K562 (cell line): ENCODE results near the gene ZNF668. TPM values are rescaled to one million over a fixed set of nuclear protein-coding genes. Genes with fewer than 3 reads are reported as not detected.

Source experiments
- AFF4 ChIP-seq: sonication (generic); formaldehyde crosslinking; IDR thresholded peaks from 2 replicates; pipeline ENCODE4 v1.8.0; 2023; ENCODE audit warnings: mild to moderate bottlenecking, missing genetic modification reagents
- ETV1 ChIP-seq: fragments of 450-650 bp; conservative IDR thresholded peaks from 2 replicates; pipeline ENCODE4 v1.6.1; 2016; ENCODE audit warnings: missing genetic modification characterization, control low read depth, low read depth, missing compliant biosample characterization
- GTF2F1 ChIP-seq: IDR thresholded peaks from 2 replicates; pipeline ENCODE4 v1.6.1; 2011; ENCODE audit warnings: low read depth, low read length, improper control_type of control experiment
- KDM2B ChIP-seq: fragments of 250-450 bp; sonication (Bioruptor Pico); IDR thresholded peaks from 2 replicates; pipeline ENCODE4 v1.8.0; 2021; ENCODE audit warnings: mild to moderate bottlenecking, moderate library complexity
- NBN ChIP-seq: fragments of 450-650 bp; IDR thresholded peaks from 2 replicates; pipeline ENCODE4 v1.6.1; 2016; ENCODE audit warnings: low read depth, mild to moderate bottlenecking
- PRMT5 ChIP-seq: sonication (generic); formaldehyde crosslinking; IDR thresholded peaks from 2 replicates; pipeline ENCODE4 v1.5.0; 2020; ENCODE audit warnings: missing genetic modification reagents
- RBBP5 ChIP-seq: fragments of 200-600 bp; sonication (generic); IDR thresholded peaks from 2 replicates; pipeline ENCODE4 v1.6.1; 2012; ENCODE audit warnings: borderline replicate concordance, mild to moderate bottlenecking, low read length, control low read depth, inconsistent platforms; ENCODE audit not compliant: insufficient read depth, poor library complexity, severe bottlenecking
- SMAD2 ChIP-seq: fragments of 150-350 bp; IDR thresholded peaks from 2 replicates; pipeline ENCODE4 v1.6.1; 2014; ENCODE audit warnings: low read depth, mild to moderate bottlenecking, low read length
- ZBTB5 ChIP-seq: fragments of 450-650 bp; IDR thresholded peaks from 2 replicates; pipeline ENCODE4 v1.6.1; 2017; ENCODE audit warnings: antibody characterized with exemption
- ZNF224 ChIP-seq: sonication (generic); formaldehyde crosslinking; IDR thresholded peaks from 2 replicates; pipeline ENCODE4 v1.8.0; 2022; ENCODE audit warnings: mild to moderate bottlenecking, missing genetic modification reagents
- ZNF408 ChIP-seq: fragments of 250-450 bp; sonication (Bioruptor Pico); IDR thresholded peaks from 2 replicates; pipeline ENCODE4 v1.4.0; 2020; ENCODE audit warnings: low read depth, mild to moderate bottlenecking, moderate library complexity
- ZNF445 ChIP-seq: fragments of 250-450 bp; sonication (Bioruptor Pico); IDR thresholded peaks from 2 replicates; pipeline ENCODE4 v1.4.0; 2020; ENCODE audit warnings: low read depth, mild to moderate bottlenecking, moderate library complexity
- ZNF507 ChIP-seq: conservative IDR thresholded peaks from 2 replicates; pipeline ENCODE4 v1.6.1; 2017; ENCODE audit warnings: missing genetic modification characterization, missing compliant biosample characterization
- ZNF644 ChIP-seq: fragments of 200-800 bp; sonication (Bioruptor generic); IDR thresholded peaks from 2 replicates; pipeline ENCODE4 v1.6.1; 2016; ENCODE audit warnings: low read depth, missing genetic modification characterization, missing compliant biosample characterization
- ZNF740 ChIP-seq, 3 experiments: fragments of 200-800 bp in 1 of 3; sonication (Bioruptor generic) in 1 of 3; sonication (generic) in 1 of 3; formaldehyde crosslinking in 1 of 3; IDR thresholded peaks; 2 replicates each; pipeline versions ENCODE4 v1.6.1 to v1.8.0; 2016 to 2022; ENCODE audit warnings: mild to moderate bottlenecking in 2 of 3, missing compliant biosample characterization in 2 of 3, missing genetic modification characterization in 2 of 3, missing genetic modification reagents in 1 of 3
- ZNF766 ChIP-seq: fragments of 200-800 bp; sonication (Bioruptor generic); conservative IDR thresholded peaks from 2 replicates; pipeline ENCODE4 v1.6.1; 2016; ENCODE audit warnings: missing genetic modification characterization, missing compliant biosample characterization
- polyA plus RNA-seq, 8 experiments: library from polyadenylated mRNA; depleted of rRNA in 4 of 8; stranded (reverse) in 5 of 8; unstranded in 3 of 8; fragments of >200 nt; fragmentation: Nextera tagmentation in 2 of 8; fragmentation: Illumina TruSeq in 1 of 8; extraction: Ambion mirVana in 2 of 8; extraction: Trizol in 1 of 8; gene quantifications; 2 replicates each; pipeline versions ENCODE4 v1.2.1 to v1.2.3, GENCODE V29; 2011 to 2014; ENCODE audit warnings: inconsistent platforms in 1 of 8, missing spikeins in 1 of 8
- total RNA-seq, 7 experiments: library from RNA; depleted of rRNA in 6 of 7; stranded (reverse); fragments of >200 nt in 6 of 7; fragmentation: Illumina TruSeq in 2 of 7; extraction: Trizol in 2 of 7; gene quantifications; 2 replicates each; pipeline versions ENCODE4 v1.2.1 to v1.2.3, GENCODE V29; 2011 to 2021; ENCODE audit warnings: low replicate concordance in 1 of 7
- TF ChIP-seq, protein P1 (sequence below): fragments of 250-450 bp; sonication (Bioruptor Pico); IDR thresholded peaks from 2 replicates; pipeline ENCODE4 v1.5.0; 2020; ENCODE audit warnings: mild to moderate bottlenecking, borderline replicate concordance

Gene ZNF668
- total and polyA plus RNA-seq, 9 of the 15 experiments (the other 6 are each of a cell fraction or from before 2014, with no cell fraction given): 0.04 to 15.3 (median 3.8) TPM; not detected in 1

- peak; percentile 12; the same call in 1 of the 2 replicates for TF ChIP-seq KDM2B (CRISPR knock-in tag)
- TF ChIP-seq ZNF644: peak; percentile 64; the same call in 1 of the 2 replicates
- no peak for TF ChIP-seq ZNF740 (CRISPR knock-in tag; IDR thresholded peaks at IDR 0.05)
- no peak for TF ChIP-seq ZNF740 (tag; IDR thresholded peaks at IDR 0.05)
- peak; percentile 18; the same call in 1 of the 2 replicates for TF ChIP-seq NBN
- no peak for TF ChIP-seq ZNF408
- no peak for TF ChIP-seq PRMT5 (CRISPR knock-in tag)
- no peak for TF ChIP-seq GTF2F1
- TF ChIP-seq, protein P1, sequence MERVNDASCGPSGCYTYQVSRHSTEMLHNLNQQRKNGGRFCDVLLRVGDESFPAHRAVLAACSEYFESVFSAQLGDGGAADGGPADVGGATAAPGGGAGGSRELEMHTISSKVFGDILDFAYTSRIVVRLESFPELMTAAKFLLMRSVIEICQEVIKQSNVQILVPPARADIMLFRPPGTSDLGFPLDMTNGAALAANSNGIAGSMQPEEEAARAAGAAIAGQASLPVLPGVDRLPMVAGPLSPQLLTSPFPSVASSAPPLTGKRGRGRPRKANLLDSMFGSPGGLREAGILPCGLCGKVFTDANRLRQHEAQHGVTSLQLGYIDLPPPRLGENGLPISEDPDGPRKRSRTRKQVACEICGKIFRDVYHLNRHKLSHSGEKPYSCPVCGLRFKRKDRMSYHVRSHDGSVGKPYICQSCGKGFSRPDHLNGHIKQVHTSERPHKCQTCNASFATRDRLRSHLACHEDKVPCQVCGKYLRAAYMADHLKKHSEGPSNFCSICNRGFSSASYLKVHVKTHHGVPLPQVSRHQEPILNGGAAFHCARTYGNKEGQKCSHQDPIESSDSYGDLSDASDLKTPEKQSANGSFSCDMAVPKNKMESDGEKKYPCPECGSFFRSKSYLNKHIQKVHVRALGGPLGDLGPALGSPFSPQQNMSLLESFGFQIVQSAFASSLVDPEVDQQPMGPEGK: no peak
- no peak for TF ChIP-seq SMAD2
- no peak for TF ChIP-seq ZNF224 (CRISPR knock-in tag)
- no peak for TF ChIP-seq ETV1 (tag)
- no peak for TF ChIP-seq AFF4 (CRISPR knock-in tag)
- TF ChIP-seq ZNF766 (CRISPR knock-in tag): peak; percentile 73; the same call in 1 of the 2 replicates
- no peak for TF ChIP-seq ZNF445 (CRISPR knock-in tag)
- no peak for TF ChIP-seq ZBTB5
- TF ChIP-seq RBBP5: peak; percentile 74
- no peak for TF ChIP-seq ZNF507
Measured at GRCh38 chr16:31094424-31095120, 20.5 kb upstream of the ZNF668 start, which contains the start of gene VKORC1 (continued).
